A549 (cell line): ENCODE data around the gene DYRK3. TPM values are rescaled to one million over a fixed set of nuclear protein-coding genes. Genes with fewer than 3 reads are reported as not detected.

Source experiments
- ATAC-seq, 2 experiments: fragments of 200-7000 bp in 1 of 2; fragments of >200 bp in 1 of 2; cut with Nextera tagmentation in 1 of 2; cut with Tn5 transposase in 1 of 2; 3 replicates each; pipeline versions ENCODE4 v1.8.0 to v1.9.1; 2018 to 2020; ENCODE audit warnings: mild to moderate bottlenecking in 1 of 2, moderate library complexity in 1 of 2
- CTCF ChIA-PET: fragments of 300-600 bp; sonication (Branson Sonifier 250); formaldehyde crosslinking; extraction: SDS; loops from one replicate; lab custom pipeline; 2021; ENCODE audit warnings: antibody characterized with exemption, inconsistent platforms; lab: Yijun Ruan, JAX
- POLR2A ChIA-PET: fragments of 350-600 bp; formaldehyde crosslinking; extraction: SDS; loops from one replicate; lab custom pipeline; 2021; ENCODE audit warnings: antibody characterized with exemption, inconsistent platforms; lab: Yijun Ruan, JAX
- DNase-seq, 2 experiments: peaks; one replicate each; pipeline versions ENCODE4 v3.0.0 to v3.0.0-alpha.2; 2011 to 2016; ENCODE audit warnings: low read depth in 1 of 2, low spot score in 1 of 2
- FAIRE-seq: peaks from 2 replicates; lab custom pipeline; 2011; peaks lifted over from hg19 to GRCh38; lab: Jason Lieb, UNC
- H3K27ac ChIP-seq, 2 experiments: fragments of >200 bp; sonication (Bioruptor Twin); formaldehyde crosslinking; 3 replicates each; pipeline ENCODE4 v1.5.1; 2016 to 2017
- H3K4me1 ChIP-seq: fragments of >200 bp; sonication (Bioruptor Twin); formaldehyde crosslinking; 3 replicates; pipeline ENCODE4 v1.6.1; 2016
- H3K4me2 ChIP-seq: fragments of >200 bp; sonication (Bioruptor Twin); formaldehyde crosslinking; 3 replicates; pipeline ENCODE4 v1.6.1; 2016
- H3K4me3 ChIP-seq: fragments of >200 bp; sonication (Bioruptor Twin); formaldehyde crosslinking; 3 replicates; pipeline ENCODE4 v1.5.1; 2016
- H3K9me3 ChIP-seq: fragments of >200 bp; sonication (Bioruptor Twin); formaldehyde crosslinking; 3 replicates; pipeline ENCODE4 v1.6.1; 2016
- CHD4 ChIP-seq: fragments of 200-600 bp; sonication (generic); IDR thresholded peaks from 2 replicates; pipeline ENCODE4 v1.6.1; 2016; ENCODE audit warnings: antibody characterized with exemption, mild to moderate bottlenecking, borderline replicate concordance
- EHF ChIP-seq: fragments of 250-450 bp; sonication (Bioruptor Pico); IDR thresholded peaks from 2 replicates; pipeline ENCODE4 v1.5.0; 2020; ENCODE audit warnings: mild to moderate bottlenecking
- ESRRA ChIP-seq: fragments of 150-350 bp; IDR thresholded peaks from 2 replicates; pipeline ENCODE4 v1.6.1; 2014; ENCODE audit warnings: mild to moderate bottlenecking, low read length, borderline replicate concordance
- GATA3 ChIP-seq: IDR thresholded peaks from 2 replicates; pipeline ENCODE4 v1.6.1; 2012; ENCODE audit warnings: borderline replicate concordance
- HOXB13 ChIP-seq: fragments of 250-450 bp; sonication (Bioruptor Pico); IDR thresholded peaks from 2 replicates; pipeline ENCODE4 v1.5.0; 2020; ENCODE audit warnings: low read depth, mild to moderate bottlenecking, moderate library complexity
- KDM5A ChIP-seq: fragments of 200-600 bp; sonication (generic); IDR thresholded peaks from 2 replicates; pipeline ENCODE4 v1.6.1; 2016; ENCODE audit warnings: antibody characterized with exemption, mild to moderate bottlenecking
- MAZ ChIP-seq: fragments of 150-350 bp; IDR thresholded peaks from 2 replicates; pipeline ENCODE4 v1.6.1; 2014; ENCODE audit warnings: antibody characterized with exemption, low read depth, low read length, borderline replicate concordance
- NR3C1 ChIP-seq: fragments of >200 bp; sonication (Bioruptor Twin); formaldehyde crosslinking; IDR thresholded peaks from 3 replicates; pipeline ENCODE4 v1.6.1; 2017
- RFX5 ChIP-seq: fragments of 450-650 bp; IDR thresholded peaks from 2 replicates; pipeline ENCODE4 v1.7.1; 2014; ENCODE audit warnings: antibody characterized with exemption, mild to moderate bottlenecking, moderate library complexity
- SMC3 ChIP-seq: fragments of >200 bp; sonication (Bioruptor Twin); formaldehyde crosslinking; IDR thresholded peaks from 3 replicates; pipeline ENCODE4 v1.6.1; 2018; ENCODE audit warnings: inconsistent platforms
- TFCP2L1 ChIP-seq: fragments of 250-450 bp; sonication (Bioruptor Pico); IDR thresholded peaks from 2 replicates; pipeline ENCODE4 v1.5.0; 2021; ENCODE audit warnings: mild to moderate bottlenecking
- ZC3H11A ChIP-seq: fragments of 450-650 bp; IDR thresholded peaks from 2 replicates; pipeline ENCODE4 v1.6.1; 2014; ENCODE audit warnings: antibody characterized with exemption, mild to moderate bottlenecking
- ZFP36 ChIP-seq: fragments of 450-650 bp; IDR thresholded peaks from 2 replicates; pipeline ENCODE4 v1.6.1; 2014; ENCODE audit warnings: borderline replicate concordance; ENCODE audit not compliant: partially characterized antibody
- ZSCAN20 ChIP-seq: fragments of 250-450 bp; sonication (Bioruptor Pico); IDR thresholded peaks from 2 replicates; pipeline ENCODE4 v1.8.0; 2022; ENCODE audit warnings: mild to moderate bottlenecking, moderate library complexity
- WGBS: methylation state at CpG from one replicate; pipeline ENCODE4 v1.1.6; 2017; ENCODE audit errors: missing lambda C conversion rate; 5-methylcytosine and 5-hydroxymethylcytosine counted together
- polyA plus RNA-seq, 4 experiments: library from polyadenylated mRNA; depleted of rRNA in 3 of 4; stranded (reverse); fragments of >200 nt; fragmentation: RNase III in 1 of 4; extraction: RNeasy Plus Mini Kit Qiagen cat#74134 plus additional on column Dnase treatment in 1 of 4; gene quantifications; 2 replicates in 3 of 4; 3 replicates in 1 of 4; pipeline ENCODE4 v1.2.3, GENCODE V29; 2011 to 2017
- TF ChIP-seq, protein P1 (sequence below): fragments of >200 bp; sonication (Bioruptor Twin); formaldehyde crosslinking; IDR thresholded peaks from 3 replicates; pipeline ENCODE4 v1.5.1; 2016
- TF ChIP-seq, protein P2 (sequence below): IDR thresholded peaks from 2 replicates; pipeline ENCODE4 v1.6.1; 2012; ENCODE audit warnings: low read depth, borderline replicate concordance
- TF ChIP-seq, protein P3 (sequence below): IDR thresholded peaks from 2 replicates; pipeline ENCODE4 v1.6.1; 2012
- TF ChIP-seq, protein P4 (sequence below): fragments of 450-650 bp; IDR thresholded peaks from 2 replicates; pipeline ENCODE4 v1.6.1; 2014; ENCODE audit warnings: antibody characterized with exemption
- TF ChIP-seq, protein P5 (sequence below): fragments of 200-600 bp; sonication (generic); IDR thresholded peaks from 2 replicates; pipeline ENCODE4 v1.6.1; 2016; ENCODE audit warnings: antibody characterized with exemption, mild to moderate bottlenecking, moderate library complexity
- TF ChIP-seq, protein P6 (sequence below): fragments of >200 bp; sonication (Bioruptor Twin); formaldehyde crosslinking; IDR thresholded peaks from 3 replicates; pipeline ENCODE4 v1.6.1; 2016

The DYRK3 gene
- polyA plus RNA-seq, 2 of the 4 experiments (the other 2 are of a cell fraction), result 7.3 to 8.7 TPM

DNA sequence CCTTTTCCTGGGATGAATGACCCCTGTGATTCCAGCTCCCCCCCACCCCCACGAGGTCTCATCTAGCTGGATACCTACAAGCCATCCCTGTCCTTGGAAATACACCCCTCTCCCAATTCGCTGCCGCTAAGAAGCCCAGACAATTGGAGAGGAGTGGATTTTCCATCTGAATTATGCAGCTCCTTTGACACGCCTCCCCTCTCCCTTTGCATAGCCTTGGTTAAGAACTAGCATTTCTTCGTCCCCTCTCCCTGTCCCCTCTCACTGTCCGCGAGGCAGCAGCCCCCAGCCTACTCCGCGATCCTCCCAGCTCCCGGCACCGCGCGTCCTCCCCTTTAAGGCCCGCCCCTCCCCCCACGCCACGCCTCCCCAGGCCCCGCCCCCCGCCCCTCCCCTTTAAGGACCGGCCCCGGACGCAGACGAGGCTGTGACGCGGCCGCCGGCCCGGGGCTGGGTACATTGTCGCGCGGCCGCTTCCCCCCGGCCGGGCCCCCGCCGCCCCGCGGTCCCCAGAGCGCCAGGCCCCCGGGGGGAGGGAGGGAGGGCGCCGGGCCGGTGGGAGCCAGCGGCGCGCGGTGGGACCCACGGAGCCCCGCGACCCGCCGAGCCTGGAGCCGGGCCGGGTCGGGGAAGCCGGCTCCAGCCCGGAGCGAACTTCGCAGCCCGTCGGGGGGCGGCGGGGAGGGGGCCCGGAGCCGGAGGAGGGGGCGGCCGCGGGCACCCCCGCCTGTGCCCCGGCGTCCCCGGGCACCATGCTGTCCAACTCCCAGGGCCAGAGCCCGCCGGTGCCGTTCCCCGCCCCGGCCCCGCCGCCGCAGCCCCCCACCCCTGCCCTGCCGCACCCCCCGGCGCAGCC, 49.4 kb downstream of the DYRK3 start, which contains the start of gene MAPKAPK2 (continued):
- TF ChIP-seq, protein P1, sequence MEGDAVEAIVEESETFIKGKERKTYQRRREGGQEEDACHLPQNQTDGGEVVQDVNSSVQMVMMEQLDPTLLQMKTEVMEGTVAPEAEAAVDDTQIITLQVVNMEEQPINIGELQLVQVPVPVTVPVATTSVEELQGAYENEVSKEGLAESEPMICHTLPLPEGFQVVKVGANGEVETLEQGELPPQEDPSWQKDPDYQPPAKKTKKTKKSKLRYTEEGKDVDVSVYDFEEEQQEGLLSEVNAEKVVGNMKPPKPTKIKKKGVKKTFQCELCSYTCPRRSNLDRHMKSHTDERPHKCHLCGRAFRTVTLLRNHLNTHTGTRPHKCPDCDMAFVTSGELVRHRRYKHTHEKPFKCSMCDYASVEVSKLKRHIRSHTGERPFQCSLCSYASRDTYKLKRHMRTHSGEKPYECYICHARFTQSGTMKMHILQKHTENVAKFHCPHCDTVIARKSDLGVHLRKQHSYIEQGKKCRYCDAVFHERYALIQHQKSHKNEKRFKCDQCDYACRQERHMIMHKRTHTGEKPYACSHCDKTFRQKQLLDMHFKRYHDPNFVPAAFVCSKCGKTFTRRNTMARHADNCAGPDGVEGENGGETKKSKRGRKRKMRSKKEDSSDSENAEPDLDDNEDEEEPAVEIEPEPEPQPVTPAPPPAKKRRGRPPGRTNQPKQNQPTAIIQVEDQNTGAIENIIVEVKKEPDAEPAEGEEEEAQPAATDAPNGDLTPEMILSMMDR, result no peak

DNA sequence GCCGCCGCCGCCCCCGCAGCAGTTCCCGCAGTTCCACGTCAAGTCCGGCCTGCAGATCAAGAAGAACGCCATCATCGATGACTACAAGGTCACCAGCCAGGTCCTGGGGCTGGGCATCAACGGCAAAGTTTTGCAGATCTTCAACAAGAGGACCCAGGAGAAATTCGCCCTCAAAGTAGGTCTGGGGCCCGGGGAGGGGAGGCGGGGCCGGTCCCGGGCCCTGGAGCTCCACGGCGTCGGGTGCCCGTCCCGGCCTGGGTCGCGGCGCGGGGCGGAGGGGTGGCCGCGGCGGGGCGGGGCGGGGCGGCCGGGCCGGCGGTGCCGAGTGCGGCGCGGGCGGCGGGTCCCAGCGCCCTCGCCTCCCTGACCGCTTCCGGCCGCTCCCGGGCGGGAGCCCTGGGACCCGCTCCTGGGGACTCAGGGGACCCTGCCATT, 50.0 kb downstream of the DYRK3 start:
- WGBS, result 1% methylated on average over 11 of the region's 48 CpGs
- ATAC-seq, result peak; percentile 58 to 65
- peak; percentile 13 to 39 for DNase-seq
- no peak for TF ChIP-seq HOXB13 (CRISPR knock-in tag)
- no peak for TF ChIP-seq ESRRA
- no peak for TF ChIP-seq NR3C1
- no peak for TF ChIP-seq RFX5
- TF ChIP-seq ZSCAN20 (CRISPR knock-in tag), result no peak
- no peak for TF ChIP-seq ZC3H11A
- TF ChIP-seq, protein P2, sequence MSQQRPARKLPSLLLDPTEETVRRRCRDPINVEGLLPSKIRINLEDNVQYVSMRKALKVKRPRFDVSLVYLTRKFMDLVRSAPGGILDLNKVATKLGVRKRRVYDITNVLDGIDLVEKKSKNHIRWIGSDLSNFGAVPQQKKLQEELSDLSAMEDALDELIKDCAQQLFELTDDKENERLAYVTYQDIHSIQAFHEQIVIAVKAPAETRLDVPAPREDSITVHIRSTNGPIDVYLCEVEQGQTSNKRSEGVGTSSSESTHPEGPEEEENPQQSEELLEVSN, result no peak
- no peak for TF ChIP-seq MAZ
- TF ChIP-seq ZFP36, result no peak
- no peak for TF ChIP-seq CHD4
- TF ChIP-seq, protein P1, result no peak
- TF ChIP-seq TFCP2L1 (CRISPR knock-in tag), result no peak
- TF ChIP-seq GATA3, result no peak
- TF ChIP-seq, protein P3, sequence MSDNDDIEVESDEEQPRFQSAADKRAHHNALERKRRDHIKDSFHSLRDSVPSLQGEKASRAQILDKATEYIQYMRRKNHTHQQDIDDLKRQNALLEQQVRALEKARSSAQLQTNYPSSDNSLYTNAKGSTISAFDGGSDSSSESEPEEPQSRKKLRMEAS, result no peak
- no peak for TF ChIP-seq EHF
- TF ChIP-seq, all 56 proteins: peak for 0
- peak overlapping the region; percentile 97 to 99 for H3K27ac ChIP-seq
- H3K4me3 ChIP-seq, result peak overlapping the region; percentile 91
- peak overlapping the region; percentile 97 for H3K4me2 ChIP-seq
- ChIA-PET POLR2A (no interaction called here), CTCF (interaction anchor here (1.8 to 1.9 kb wide), 2 partner anchors 41 to 297 kb away, joined by 3 to 6 read pairs; no protein-coding TSS in a partner anchor)
- H3K4me1 ChIP-seq, result peaks cover 42% of the 10 kb centered on the region
- no peaks in the 10 kb centered on the region for H3K9me3 ChIP-seq
- no peak for FAIRE-seq

DNA sequence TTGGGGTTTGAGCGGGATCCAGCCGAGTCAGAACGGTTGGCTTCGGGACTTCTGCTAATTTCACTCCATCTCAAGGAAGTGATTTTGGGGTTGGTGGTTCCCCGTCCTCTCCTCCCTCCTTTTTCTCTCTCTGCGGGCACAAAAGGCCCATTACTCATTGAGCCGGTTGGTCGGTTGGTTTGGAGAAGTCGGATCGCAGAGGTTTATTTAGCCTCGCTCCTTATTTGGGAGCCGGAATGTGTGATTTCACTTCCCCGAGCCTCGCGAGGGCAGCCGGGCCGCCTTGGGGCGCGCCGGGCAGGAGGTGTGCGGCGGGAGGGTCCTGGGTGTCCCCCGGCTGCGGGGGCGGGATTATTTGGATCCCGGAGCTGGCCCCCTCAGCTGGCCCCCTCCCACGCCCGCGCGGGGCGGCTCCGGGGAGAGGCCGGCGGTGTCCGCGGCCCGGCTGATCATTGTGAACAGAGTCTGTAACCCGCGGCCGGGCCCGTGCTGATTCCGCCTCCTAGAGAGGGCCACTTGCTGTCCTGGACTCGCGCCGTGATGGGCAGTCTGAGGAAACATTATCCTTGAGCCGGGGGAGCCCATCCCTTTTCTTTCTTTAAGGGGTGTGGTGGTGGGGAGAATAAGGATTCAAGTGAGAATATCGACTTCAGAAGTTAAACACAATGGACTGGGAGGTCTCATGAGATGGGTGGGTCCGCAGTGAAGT, 50.6 kb downstream of the DYRK3 start:
- ATAC-seq (peak; percentile 63 to 71), DNase-seq (peak; percentile 38 to 41), FAIRE-seq (no peak)
- H3K4me2 ChIP-seq, result peak overlapping the region; percentile 97
- POLR2A ChIA-PET, result no interaction called here
- H3K4me3 ChIP-seq, result peak overlapping the region; percentile 91
- peaks cover 48% of the 10 kb centered on the region for H3K4me1 ChIP-seq
- H3K27ac ChIP-seq, result peak overlapping the region; percentile 97 to 99
- CTCF ChIA-PET, result interaction anchor here (1.8 to 1.9 kb wide), 2 partner anchors 41 to 296 kb away, joined by 3 to 6 read pairs; no protein-coding TSS in a partner anchor
- H3K9me3 ChIP-seq, result no peaks in the 10 kb centered on the region
- 3% methylated on average over 33 of the region's 48 CpGs for WGBS
- TF ChIP-seq, protein P4, sequence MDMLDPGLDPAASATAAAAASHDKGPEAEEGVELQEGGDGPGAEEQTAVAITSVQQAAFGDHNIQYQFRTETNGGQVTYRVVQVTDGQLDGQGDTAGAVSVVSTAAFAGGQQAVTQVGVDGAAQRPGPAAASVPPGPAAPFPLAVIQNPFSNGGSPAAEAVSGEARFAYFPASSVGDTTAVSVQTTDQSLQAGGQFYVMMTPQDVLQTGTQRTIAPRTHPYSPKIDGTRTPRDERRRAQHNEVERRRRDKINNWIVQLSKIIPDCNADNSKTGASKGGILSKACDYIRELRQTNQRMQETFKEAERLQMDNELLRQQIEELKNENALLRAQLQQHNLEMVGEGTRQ, result no peak
- TF ChIP-seq SMC3, result no peak
- no peak for TF ChIP-seq KDM5A
- TF ChIP-seq, protein P5, sequence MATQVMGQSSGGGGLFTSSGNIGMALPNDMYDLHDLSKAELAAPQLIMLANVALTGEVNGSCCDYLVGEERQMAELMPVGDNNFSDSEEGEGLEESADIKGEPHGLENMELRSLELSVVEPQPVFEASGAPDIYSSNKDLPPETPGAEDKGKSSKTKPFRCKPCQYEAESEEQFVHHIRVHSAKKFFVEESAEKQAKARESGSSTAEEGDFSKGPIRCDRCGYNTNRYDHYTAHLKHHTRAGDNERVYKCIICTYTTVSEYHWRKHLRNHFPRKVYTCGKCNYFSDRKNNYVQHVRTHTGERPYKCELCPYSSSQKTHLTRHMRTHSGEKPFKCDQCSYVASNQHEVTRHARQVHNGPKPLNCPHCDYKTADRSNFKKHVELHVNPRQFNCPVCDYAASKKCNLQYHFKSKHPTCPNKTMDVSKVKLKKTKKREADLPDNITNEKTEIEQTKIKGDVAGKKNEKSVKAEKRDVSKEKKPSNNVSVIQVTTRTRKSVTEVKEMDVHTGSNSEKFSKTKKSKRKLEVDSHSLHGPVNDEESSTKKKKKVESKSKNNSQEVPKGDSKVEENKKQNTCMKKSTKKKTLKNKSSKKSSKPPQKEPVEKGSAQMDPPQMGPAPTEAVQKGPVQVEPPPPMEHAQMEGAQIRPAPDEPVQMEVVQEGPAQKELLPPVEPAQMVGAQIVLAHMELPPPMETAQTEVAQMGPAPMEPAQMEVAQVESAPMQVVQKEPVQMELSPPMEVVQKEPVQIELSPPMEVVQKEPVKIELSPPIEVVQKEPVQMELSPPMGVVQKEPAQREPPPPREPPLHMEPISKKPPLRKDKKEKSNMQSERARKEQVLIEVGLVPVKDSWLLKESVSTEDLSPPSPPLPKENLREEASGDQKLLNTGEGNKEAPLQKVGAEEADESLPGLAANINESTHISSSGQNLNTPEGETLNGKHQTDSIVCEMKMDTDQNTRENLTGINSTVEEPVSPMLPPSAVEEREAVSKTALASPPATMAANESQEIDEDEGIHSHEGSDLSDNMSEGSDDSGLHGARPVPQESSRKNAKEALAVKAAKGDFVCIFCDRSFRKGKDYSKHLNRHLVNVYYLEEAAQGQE, result peak; percentile 51
- TF ChIP-seq, protein P6, sequence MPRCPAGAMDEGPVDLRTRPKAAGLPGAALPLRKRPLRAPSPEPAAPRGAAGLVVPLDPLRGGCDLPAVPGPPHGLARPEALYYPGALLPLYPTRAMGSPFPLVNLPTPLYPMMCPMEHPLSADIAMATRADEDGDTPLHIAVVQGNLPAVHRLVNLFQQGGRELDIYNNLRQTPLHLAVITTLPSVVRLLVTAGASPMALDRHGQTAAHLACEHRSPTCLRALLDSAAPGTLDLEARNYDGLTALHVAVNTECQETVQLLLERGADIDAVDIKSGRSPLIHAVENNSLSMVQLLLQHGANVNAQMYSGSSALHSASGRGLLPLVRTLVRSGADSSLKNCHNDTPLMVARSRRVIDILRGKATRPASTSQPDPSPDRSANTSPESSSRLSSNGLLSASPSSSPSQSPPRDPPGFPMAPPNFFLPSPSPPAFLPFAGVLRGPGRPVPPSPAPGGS, result 0 out of 3 replicates have a peak, but pooled peaks have one; percentile 2
- TF ChIP-seq, protein P3, result 0 out of 2 replicates have a peak, but pooled peaks have one; percentile 16
